Pancreas (tissue), 10 donors: ENCODE data around the gene CRY1. TPM values are rescaled to one million over a fixed set of nuclear protein-coding genes. Genes with fewer than 3 reads are reported as not detected.

ENCODE experiments used
- ATAC-seq, 4 donors: fragments of 200-7000 bp; cut with Tn5 transposase; one replicate each; pipeline versions ENCODE4 v1.8.0 to v1.9.1; 2020; ENCODE audit warnings: mild to moderate bottlenecking in 4 of 4, moderate library complexity in 4 of 4
- DNase-seq, 6 donors: peaks; one replicate each; pipeline ENCODE4 v3.0.0-alpha.2; 2020
- FAIRE-seq: peaks from 2 replicates; lab custom pipeline; 2012; peaks lifted over from hg19 to GRCh38; lab: Jason Lieb, UNC
- H3K27ac ChIP-seq, 4 donors: fragments of 200-600 bp; sonication (generic); 1 replicate in 3 of 4; 2 replicates in 1 of 4; pipeline versions ENCODE4 v1.5.0 to v1.8.0; 2020
- H3K27me3 ChIP-seq, 4 donors: fragments of 200-600 bp; one replicate each; pipeline ENCODE4 v1.8.0; 2021
- H3K36me3 ChIP-seq, 3 donors: fragments of 200-600 bp; sonication (generic) in 1 of 3; one replicate each; pipeline versions ENCODE4 v1.5.0 to v1.8.0; 2020 to 2021
- H3K4me1 ChIP-seq, 3 donors: fragments of 200-600 bp; one replicate each; pipeline ENCODE4 v1.8.0; 2021
- H3K4me3 ChIP-seq, 4 donors: fragments of 200-600 bp; sonication (generic) in 2 of 4; one replicate each; pipeline versions ENCODE4 v1.5.0 to v1.8.0; 2020 to 2021
- H3K9me3 ChIP-seq, 4 donors: fragments of 200-600 bp; one replicate each; pipeline ENCODE4 v1.8.0; 2021
- WGBS, 2 donors: extraction: QIAGEN DNeasy Blood & Tissue Kit; methylation state at CpG; one replicate each; pipeline ENCODE4 v1.1.7; 2013; 5-methylcytosine and 5-hydroxymethylcytosine counted together
- intact Hi-C, 3 donors: fragments of 100-400 bp; cut with DNase I; formaldehyde crosslinking; loops; one replicate each; pipeline versions ENCODE4 v1.11.1 to v1.14.2; 2022
- polyA plus RNA-seq, 2 donors: library from polyadenylated mRNA; stranded (reverse); fragments of 200-250 nt; gene quantifications; one replicate each; pipeline ENCODE4 v1.2.3, GENCODE V29; 2013
- total RNA-seq, 6 donors: library from RNA; stranded (reverse); fragmentation: NEBNext Ultra II Directional in 4 of 6; extraction: Animal tissue kit (Norgen Biotek cat#: 25700) in 4 of 6; gene quantifications; one replicate each; pipeline versions ENCODE4 v1.2.1 to v1.2.4, GENCODE V29; 2021 to 2023
- TF ChIP-seq, protein P1 (sequence below), 4 donors: fragments of 200-600 bp; sonication (generic) in 3 of 4; IDR thresholded peaks; one replicate each; pipeline versions ENCODE4 v1.5.0 to v1.8.0; 2021; ENCODE audit warnings: antibody characterized with exemption in 4 of 4
- donor health status: healthy with polysubstance abuse.
- donor health status: DM: no; HTN: no; CAD: no; lungs with moderate emphysema.
- donor health status: DM: no; HTN: no; CAD: no.
- donor health status: control.
- donor health status: control.
- donor health status: Bipolar disorder and iron deficiency.
- donor health status: DM: yes; HTN: yes; CAD: no.
- donor health status: DM: no; HTN: no; CAD: no.
- donor health status: DM: no; HTN: no; CAD: no.
- donor health status: DM: yes; HTN: yes; CAD: no.

CRY1 gene
- total and polyA plus RNA-seq, 8 donors = 5.3 to 11.5 (median 8.1) TPM

DNA sequence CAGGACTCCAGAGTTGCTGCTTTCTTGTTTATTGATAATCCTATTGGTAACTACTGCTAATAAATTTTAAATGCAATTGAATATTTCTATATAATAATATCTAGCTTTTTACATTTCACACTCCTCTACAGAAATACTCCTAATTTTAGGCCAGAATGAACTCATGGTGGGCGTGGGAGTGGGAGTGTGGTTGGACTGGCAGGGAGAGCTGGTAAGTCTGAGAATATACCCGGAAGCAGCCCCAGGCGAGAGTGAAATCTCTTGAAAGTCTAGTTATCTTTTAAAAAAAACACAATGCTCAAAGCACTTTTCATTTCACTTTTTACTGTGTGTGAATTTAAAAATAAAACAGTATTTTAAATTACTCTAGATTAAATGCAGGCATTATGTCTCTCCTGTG lies 132.9 kb downstream of the CRY1 start:
- no peak overlapping the region for H3K4me3 ChIP-seq
- TF ChIP-seq, protein P1, sequence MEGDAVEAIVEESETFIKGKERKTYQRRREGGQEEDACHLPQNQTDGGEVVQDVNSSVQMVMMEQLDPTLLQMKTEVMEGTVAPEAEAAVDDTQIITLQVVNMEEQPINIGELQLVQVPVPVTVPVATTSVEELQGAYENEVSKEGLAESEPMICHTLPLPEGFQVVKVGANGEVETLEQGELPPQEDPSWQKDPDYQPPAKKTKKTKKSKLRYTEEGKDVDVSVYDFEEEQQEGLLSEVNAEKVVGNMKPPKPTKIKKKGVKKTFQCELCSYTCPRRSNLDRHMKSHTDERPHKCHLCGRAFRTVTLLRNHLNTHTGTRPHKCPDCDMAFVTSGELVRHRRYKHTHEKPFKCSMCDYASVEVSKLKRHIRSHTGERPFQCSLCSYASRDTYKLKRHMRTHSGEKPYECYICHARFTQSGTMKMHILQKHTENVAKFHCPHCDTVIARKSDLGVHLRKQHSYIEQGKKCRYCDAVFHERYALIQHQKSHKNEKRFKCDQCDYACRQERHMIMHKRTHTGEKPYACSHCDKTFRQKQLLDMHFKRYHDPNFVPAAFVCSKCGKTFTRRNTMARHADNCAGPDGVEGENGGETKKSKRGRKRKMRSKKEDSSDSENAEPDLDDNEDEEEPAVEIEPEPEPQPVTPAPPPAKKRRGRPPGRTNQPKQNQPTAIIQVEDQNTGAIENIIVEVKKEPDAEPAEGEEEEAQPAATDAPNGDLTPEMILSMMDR (IDR thresholded peaks at IDR 0.05) = no peak
- intact Hi-C loops = no loop called here
- no peak for DNase-seq
- no peak for ATAC-seq
- no peaks in the 10 kb centered on the region for H3K27me3 ChIP-seq
- FAIRE-seq = no peak
- 58 to 61% methylated on average over 3 of the region's 3 CpGs for WGBS, 2 donors
- no peak overlapping the region for H3K27ac ChIP-seq
- no peaks in the 10 kb centered on the region for H3K36me3 ChIP-seq
- H3K9me3 ChIP-seq = no peaks in the 10 kb centered on the region
- H3K4me1 ChIP-seq = peaks cover 7 to 42% (median 27%) of the 10 kb centered on the region in 3 donors

DNA sequence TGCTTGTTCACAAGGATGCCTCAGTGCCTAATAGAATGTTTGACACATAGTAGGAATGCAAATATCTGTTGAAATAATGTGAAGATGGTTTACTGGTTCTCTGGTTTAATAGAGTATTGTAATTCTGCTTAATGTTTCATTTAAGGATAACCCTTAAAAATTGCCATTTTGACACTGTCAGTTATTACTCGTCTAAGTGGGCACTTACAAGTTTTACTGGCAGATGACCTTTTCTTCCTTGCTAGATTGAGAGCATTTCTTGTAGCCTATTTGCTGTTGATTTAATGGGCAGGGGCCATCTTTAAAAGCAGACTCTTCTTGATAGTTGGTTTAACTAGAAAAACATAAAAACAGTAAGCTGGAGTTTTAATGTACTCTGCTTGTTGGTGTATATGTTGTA lies 135.8 kb downstream of the CRY1 start:
- no peak for ATAC-seq
- Histone ChIP-seq H3K36me3 (no peaks in the 10 kb centered on the region), H3K27me3 (no peaks in the 10 kb centered on the region), H3K27ac (peak overlapping the region in 1 of 4 donors; percentile 16), H3K4me3 (peak overlapping the region in 3 of 4 donors; percentile 92 to 95 (median 94)), H3K9me3 (no peaks in the 10 kb centered on the region), H3K4me1 (peaks cover 7 to 39% (median 32%) of the 10 kb centered on the region in 3 donors)
- TF ChIP-seq, protein P1 (IDR thresholded peaks at IDR 0.05) = no peak
- 7 to 11% methylated on average over 1 of the region's 1 CpG for WGBS, 2 donors
- no peak for DNase-seq
- intact Hi-C loops = no loop called here
- no peak for FAIRE-seq

DNA sequence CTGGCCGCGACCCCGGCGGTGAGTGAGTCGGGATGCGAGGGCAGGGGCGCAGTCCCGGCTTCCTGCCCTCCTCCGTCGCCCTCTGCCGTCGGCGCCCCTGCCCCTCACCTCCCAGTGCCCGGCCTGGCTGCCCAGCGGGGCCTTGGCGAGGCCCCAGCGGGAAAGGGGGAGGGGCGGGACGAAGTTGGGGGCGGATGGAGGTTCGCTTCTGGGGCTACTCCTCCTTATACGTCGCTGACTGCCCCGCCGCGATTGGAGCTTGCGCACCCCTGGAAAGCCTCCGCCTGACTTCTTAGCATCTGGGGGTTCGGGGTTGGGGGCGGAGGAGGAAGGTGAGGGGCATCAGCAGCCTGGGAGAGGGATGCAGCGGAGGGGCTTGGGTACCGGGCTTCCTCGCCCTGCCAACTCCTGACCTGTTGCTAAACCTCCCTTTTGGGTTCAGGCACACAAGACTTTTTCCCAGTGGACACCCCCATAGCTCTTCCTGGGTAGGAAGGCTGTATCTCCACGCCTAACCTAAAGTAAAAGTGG lies 137.2 kb downstream of the CRY1 start:
- ATAC-seq = peak; percentile 58 to 67 (median 64)
- peak overlapping the region; percentile 89 to 99 (median 96) for H3K27ac ChIP-seq
- H3K27me3 ChIP-seq = no peaks in the 10 kb centered on the region
- DNase-seq = peak; percentile 62 to 88 (median 79)
- WGBS, 2 donors = 0 to 1% methylated on average over 19 to 34 of the region's 34 CpGs
- FAIRE-seq = no peak
- H3K36me3 ChIP-seq = no peaks in the 10 kb centered on the region
- TF ChIP-seq, protein P1 (IDR thresholded peaks at IDR 0.05) = no peak
- peak overlapping the region; percentile 75 to 95 (median 93) for H3K4me3 ChIP-seq
- intact Hi-C loops = no loop called here
- H3K9me3 ChIP-seq = no peaks in the 10 kb centered on the region
- H3K4me1 ChIP-seq = peaks cover 0 to 36% (median 20%) of the 10 kb centered on the region in 3 donors

DNA sequence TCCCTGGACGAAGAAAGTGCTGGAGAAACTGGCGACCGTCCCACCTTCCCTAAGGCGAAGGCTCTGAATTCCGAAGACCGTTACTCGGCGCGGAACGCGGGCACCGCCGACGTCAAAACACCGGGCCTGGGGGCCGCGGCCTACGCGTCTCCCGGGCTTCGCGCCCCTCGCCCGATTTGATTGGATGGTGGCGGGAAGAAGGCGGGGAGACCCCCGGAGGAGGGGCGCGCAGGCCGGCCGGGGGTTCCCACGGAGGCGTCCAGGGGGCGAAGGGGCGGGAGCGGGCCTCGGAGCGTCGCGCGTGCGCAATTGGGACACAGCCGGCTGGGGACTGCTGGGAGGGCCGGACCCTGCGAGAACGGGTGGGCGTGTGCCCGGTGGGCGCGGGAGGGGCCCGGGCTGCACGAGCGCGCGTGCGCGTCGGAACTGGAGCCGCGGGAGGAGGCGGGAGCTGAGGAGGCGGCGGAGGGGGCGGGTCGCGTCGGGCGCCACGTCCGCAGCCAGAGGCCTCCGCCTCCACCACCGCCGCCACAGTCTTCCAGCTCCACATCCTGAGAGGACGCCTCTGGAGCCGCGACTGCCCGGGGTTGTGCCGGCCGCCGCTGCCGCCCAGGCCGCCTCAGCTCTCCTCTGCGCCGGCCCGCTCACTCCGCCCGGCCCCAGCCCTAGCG lies 137.8 kb downstream of the CRY1 start, which contains the start of gene TMEM263:
Gene TMEM263 (plus strand): TSS at position 531 of the 671 bp plus-strand sequence. CDS start 11,210 bp downstream, outside the sequence.
- peak; percentile 91 to 97 (median 94) for DNase-seq
- Histone ChIP-seq H3K27ac (peak within 1 kb of the TSS; percentile 89 to 99 (median 96)), H3K36me3 (no peaks in the 10 kb centered on the region), H3K27me3 (no peaks in the 10 kb centered on the region), H3K4me3 (peak within 1 kb of the TSS; percentile 75 to 95 (median 93)), H3K4me1 (peaks cover 0 to 30% (median 19%) of the 10 kb centered on the region in 3 donors), H3K9me3 (no peaks in the 10 kb centered on the region)
- WGBS, 2 donors = 0% methylated on average over 67 to 88 of the region's 88 CpGs
- intact Hi-C loops = no loop called here
- FAIRE-seq = no peak
- peak; percentile 85 to 94 (median 87) for ATAC-seq
- TF ChIP-seq, protein P1 (IDR thresholded peaks at IDR 0.05) = no peak
